Trophoblast cell (in vitro differentiated cells and primary cell): Measurements from ENCODE around the gene MPIG6B.

Source experiments
- DNase-seq, 2 donors: peaks; one replicate each; pipeline ENCODE4 v3.0.0-alpha.2; 2016
- H2AFZ ChIP-seq: 2 replicates; pipeline ENCODE4 v1.6.1; 2013; ENCODE audit warnings: low read length, moderate library complexity, mild to moderate bottlenecking; ENCODE audit not compliant: insufficient read depth, poor library complexity
- H2AK5ac ChIP-seq: 2 replicates; pipeline ENCODE4 v1.6.1; 2013; ENCODE audit warnings: mild to moderate bottlenecking, low read length
- H2BK120ac ChIP-seq: 2 replicates; pipeline ENCODE4 v1.6.1; 2013; ENCODE audit warnings: low read length, mild to moderate bottlenecking, moderate library complexity; ENCODE audit not compliant: insufficient read depth, poor library complexity
- H2BK12ac ChIP-seq: 2 replicates; pipeline ENCODE4 v1.6.1; 2013; ENCODE audit warnings: mild to moderate bottlenecking, low read length, moderate library complexity
- H2BK5ac ChIP-seq: 2 replicates; pipeline ENCODE4 v1.6.1; 2013; ENCODE audit warnings: low read length, low read depth, moderate library complexity, mild to moderate bottlenecking; ENCODE audit not compliant: poor library complexity
- H3K14ac ChIP-seq: 2 replicates; pipeline ENCODE4 v1.6.1; 2013; ENCODE audit warnings: mild to moderate bottlenecking, low read length
- H3K18ac ChIP-seq: 2 replicates; pipeline ENCODE4 v1.6.1; 2013; ENCODE audit warnings: mild to moderate bottlenecking, low read length
- H3K23ac ChIP-seq: 2 replicates; pipeline ENCODE4 v1.6.1; 2013; ENCODE audit warnings: low read length
- H3K27ac ChIP-seq: 2 replicates; pipeline ENCODE4 v1.5.1; 2013; ENCODE audit warnings: low read depth, mild to moderate bottlenecking, inconsistent platforms, low read length, moderate library complexity
- H3K27me3 ChIP-seq: 2 replicates; pipeline ENCODE4 v1.6.1; 2013; ENCODE audit warnings: inconsistent platforms, mild to moderate bottlenecking, low read length, moderate library complexity; ENCODE audit not compliant: insufficient read depth
- H3K36me3 ChIP-seq, 2 experiments: 1 replicate in 1 of 2; 2 replicates in 1 of 2; pipeline ENCODE4 v1.6.1; 2013; ENCODE audit warnings: low read length in 2 of 2, mild to moderate bottlenecking in 2 of 2, moderate library complexity in 1 of 2; ENCODE audit not compliant: insufficient read depth in 2 of 2, control insufficient read depth in 1 of 2
- H3K4ac ChIP-seq: 2 replicates; pipeline ENCODE4 v1.6.1; 2013; ENCODE audit warnings: low read depth, mild to moderate bottlenecking, low read length, moderate library complexity
- H3K4me1 ChIP-seq, 2 experiments: 1 replicate in 1 of 2; 2 replicates in 1 of 2; pipeline ENCODE4 v1.6.1; 2013; ENCODE audit warnings: low read length in 2 of 2, mild to moderate bottlenecking in 2 of 2, moderate library complexity in 1 of 2; ENCODE audit not compliant: insufficient read depth in 2 of 2, control insufficient read depth in 1 of 2
- H3K4me2 ChIP-seq: 2 replicates; pipeline ENCODE4 v1.6.1; 2013; ENCODE audit warnings: inconsistent platforms, mild to moderate bottlenecking, low read length, moderate library complexity
- H3K4me3 ChIP-seq: 2 replicates; pipeline ENCODE4 v1.5.1; 2013; ENCODE audit warnings: mild to moderate bottlenecking, low read depth, low read length, inconsistent platforms
- H3K79me1 ChIP-seq: one replicate; pipeline ENCODE4 v1.6.1; 2013; ENCODE audit warnings: low read length
- H3K79me2 ChIP-seq: 2 replicates; pipeline ENCODE4 v1.6.1; 2013; ENCODE audit warnings: low read length, mild to moderate bottlenecking; ENCODE audit not compliant: control insufficient read depth, insufficient read depth, poor library complexity
- H3K9ac ChIP-seq: 2 replicates; pipeline ENCODE4 v1.6.1; 2013; ENCODE audit warnings: mild to moderate bottlenecking, low read length
- H3K9me3 ChIP-seq: 2 replicates; pipeline ENCODE4 v1.6.1; 2013; ENCODE audit warnings: low read depth, mild to moderate bottlenecking, control low read depth, inconsistent platforms, low read length; ENCODE audit not compliant: insufficient read depth
- H4K12ac ChIP-seq: 2 replicates; pipeline ENCODE4 v1.6.1; 2013; ENCODE audit warnings: low read depth, mild to moderate bottlenecking, low read length, moderate library complexity
- H4K8ac ChIP-seq: 2 replicates; pipeline ENCODE4 v1.6.1; 2013; ENCODE audit warnings: low read depth, mild to moderate bottlenecking, low read length, moderate library complexity
- H4K91ac ChIP-seq: one replicate; pipeline ENCODE4 v1.6.1; 2013; ENCODE audit warnings: low read depth, mild to moderate bottlenecking, low read length, moderate library complexity
- WGBS: extraction: QIAGEN DNeasy Blood & Tissue Kit; methylation state at CpG from one replicate; pipeline ENCODE4 v1.1.7; 2013; ENCODE audit warnings: missing lambda C conversion rate; ENCODE audit not compliant: insufficient read length, insufficient coverage; ENCODE audit errors: extremely low coverage; 5-methylcytosine and 5-hydroxymethylcytosine counted together

The MPIG6B gene

GRCh38 chr6:31728767-31729514 lies 5.8 kb downstream of the MPIG6B start, which contains the start of gene DDAH2:
Gene DDAH2, minus strand, starts transcription at chr6:31729299. Its CDS starts 138 bp downstream, at chr6:31729161.
- Histone ChIP-seq H2BK12ac (peak within 1 kb of the TSS; percentile 19), H2BK120ac (peak within 1 kb of the TSS; percentile 96), H3K27me3 (no peaks in the 10 kb centered on the region), H2BK5ac (peak within 1 kb of the TSS; percentile 97), H3K9ac (peak within 1 kb of the TSS; percentile 93), H3K4me1 (peaks cover 7 to 9% of the 10 kb centered on the region in 2 experiments), H3K4me3 (peak within 1 kb of the TSS; percentile 91), H3K18ac (peak within 1 kb of the TSS; percentile 98), H2AFZ (peak within 1 kb of the TSS; percentile 96), H4K8ac (peak within 1 kb of the TSS; percentile 98), H4K91ac (peak within 1 kb of the TSS; percentile 99), H3K4ac (peak within 1 kb of the TSS; percentile 93), H3K4me2 (peak within 1 kb of the TSS; percentile 65), H3K27ac (peak within 1 kb of the TSS; percentile 95), H3K23ac (no peak within 1 kb of the TSS), H2AK5ac (peak within 1 kb of the TSS; percentile 95), H3K36me3 (peaks cover 41 to 62% of the 10 kb centered on the region in 2 experiments), H3K9me3 (no peaks in the 10 kb centered on the region), H4K12ac (peak within 1 kb of the TSS; percentile 89), H3K79me2 (peaks cover 6% of the 10 kb centered on the region), H3K79me1 (peaks cover 7% of the 10 kb centered on the region), H3K14ac (peak within 1 kb of the TSS; percentile 98)
- WGBS: no CpG with 5 or more reads among the region's 36 CpGs
- DNase-seq: peak in 1 of 2 donors; percentile 65

- WGBS: no CpG with 5 or more reads among the region's 29 CpGs
- Histone ChIP-seq H2AK5ac (peak overlapping the region; percentile 95), H3K9ac (peak overlapping the region; percentile 93), H3K27ac (peak overlapping the region; percentile 95), H3K79me1 (peaks cover 10% of the 10 kb centered on the region), H3K4me2 (peak overlapping the region; percentile 65), H3K4me3 (peak overlapping the region; percentile 91), H2BK12ac (no peak overlapping the region), H3K14ac (peak overlapping the region; percentile 98), H3K18ac (peak overlapping the region; percentile 98), H3K27me3 (no peaks in the 10 kb centered on the region), H4K91ac (peak overlapping the region; percentile 99), H3K79me2 (peaks cover 11% of the 10 kb centered on the region), H4K12ac (peak overlapping the region; percentile 89), H2BK120ac (peak overlapping the region; percentile 96), H3K4ac (peak overlapping the region; percentile 93), H2AFZ (peak overlapping the region; percentile 96), H4K8ac (peak overlapping the region; percentile 98), H3K23ac (no peak overlapping the region), H3K4me1 (peaks cover 13 to 14% of the 10 kb centered on the region in 2 experiments), H2BK5ac (peak overlapping the region; percentile 97), H3K36me3 (peaks cover 45 to 66% of the 10 kb centered on the region in 2 experiments), H3K9me3 (no peaks in the 10 kb centered on the region)
- DNase-seq: peak; percentile 77 to 85
Observed at GRCh38 chr6:31729515-31729978, 6.4 kb downstream of the MPIG6B start.

DNA sequence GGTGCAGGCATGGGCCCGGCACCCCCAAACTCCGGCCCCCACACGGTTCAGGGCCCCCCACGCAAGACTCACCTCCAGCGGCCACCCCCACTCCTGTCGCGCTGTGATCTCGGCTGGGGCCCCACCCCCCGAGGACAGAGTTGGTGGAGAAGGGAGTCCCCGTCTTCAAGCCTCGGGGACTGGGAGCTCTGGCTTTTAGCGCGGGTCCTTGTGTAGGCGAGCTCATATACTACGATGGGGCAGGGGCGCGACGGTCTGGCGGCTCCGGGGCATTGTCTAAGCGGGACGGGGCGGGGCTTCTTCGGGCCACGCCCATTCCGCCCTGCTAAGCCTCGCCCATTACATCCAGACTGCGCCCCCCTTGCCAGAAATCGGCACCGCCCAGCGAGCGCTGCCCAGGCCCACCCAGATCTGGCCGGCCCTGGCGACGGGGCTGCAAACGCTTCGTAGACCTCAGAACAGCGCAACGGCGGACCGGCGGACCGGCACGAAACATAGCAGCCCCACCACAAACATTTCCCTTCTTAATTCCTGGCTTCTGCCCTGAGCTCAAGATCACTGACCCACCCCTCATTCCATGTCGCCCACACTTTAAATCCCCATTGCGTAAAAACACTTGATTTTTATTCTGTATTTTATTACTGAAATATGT lies 6.9 kb downstream of the MPIG6B start:
- peak; percentile 65 to 77 for DNase-seq
- peak overlapping the region; percentile 98 for H3K14ac ChIP-seq
- peak overlapping the region; percentile 95 for H2AK5ac ChIP-seq
- no CpG with 5 or more reads among the region's 46 CpGs for WGBS
- H3K9ac ChIP-seq: peak overlapping the region; percentile 93
- H3K79me2 ChIP-seq: peaks cover 16% of the 10 kb centered on the region
- H3K4me1 ChIP-seq: peaks cover 14% of the 10 kb centered on the region in 2 experiments
- no peaks in the 10 kb centered on the region for H3K9me3 ChIP-seq
- H3K79me1 ChIP-seq: peaks cover 15% of the 10 kb centered on the region
- H2BK5ac ChIP-seq: peak overlapping the region; percentile 97
- no peak overlapping the region for H2BK12ac ChIP-seq
- H3K36me3 ChIP-seq: peaks cover 45 to 64% of the 10 kb centered on the region in 2 experiments
- H3K18ac ChIP-seq: peak overlapping the region; percentile 98
- peak overlapping the region; percentile 65 for H3K4me2 ChIP-seq
- H4K8ac ChIP-seq: peak overlapping the region; percentile 98
- peak overlapping the region; percentile 96 for H2BK120ac ChIP-seq
- H4K12ac ChIP-seq: peak overlapping the region; percentile 89
- H4K91ac ChIP-seq: peak overlapping the region; percentile 99
- H3K27me3 ChIP-seq: no peaks in the 10 kb centered on the region
- H3K4ac ChIP-seq: peak overlapping the region; percentile 93
- peak overlapping the region; percentile 91 for H3K4me3 ChIP-seq
- H2AFZ ChIP-seq: peak overlapping the region; percentile 96
- H3K23ac ChIP-seq: no peak overlapping the region
- peak overlapping the region; percentile 95 for H3K27ac ChIP-seq

DNA sequence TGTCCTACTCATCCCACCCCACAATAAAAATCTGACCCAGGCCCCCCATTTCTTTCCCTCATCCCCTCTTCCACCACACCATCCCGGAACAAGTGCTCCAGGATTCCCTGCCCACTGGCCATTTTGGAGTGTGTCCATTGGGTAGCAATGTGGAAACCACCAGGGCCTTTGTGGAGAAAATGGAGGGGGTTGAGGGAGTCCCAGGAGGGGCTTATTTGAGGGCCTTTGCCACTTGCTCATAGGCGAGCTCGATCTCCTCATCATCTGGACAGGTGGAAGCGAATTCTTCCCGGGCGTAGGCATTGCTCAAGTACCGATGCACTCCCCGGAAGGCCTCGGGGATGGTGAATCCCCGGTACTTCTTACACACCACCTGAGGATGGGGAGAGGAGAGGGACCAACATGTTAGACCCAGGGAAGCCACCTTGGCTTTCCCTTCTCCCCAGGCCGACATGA lies 7.5 kb downstream of the MPIG6B start:
- Histone ChIP-seq H3K27ac (peak overlapping the region; percentile 95), H3K9ac (no peak overlapping the region), H2BK120ac (no peak overlapping the region), H4K12ac (no peak overlapping the region), H3K36me3 (peaks cover 45 to 63% of the 10 kb centered on the region in 2 experiments), H3K4me1 (peaks cover 14% of the 10 kb centered on the region in 2 experiments), H2AK5ac (no peak overlapping the region), H3K18ac (no peak overlapping the region), H3K9me3 (no peaks in the 10 kb centered on the region), H4K8ac (no peak overlapping the region), H3K4me3 (no peak overlapping the region), H2BK5ac (no peak overlapping the region), H3K23ac (no peak overlapping the region), H3K4me2 (peak overlapping the region; percentile 43), H2AFZ (no peak overlapping the region), H3K79me2 (peaks cover 22% of the 10 kb centered on the region), H3K4ac (no peak overlapping the region), H2BK12ac (no peak overlapping the region), H3K27me3 (no peaks in the 10 kb centered on the region), H3K79me1 (peaks cover 20% of the 10 kb centered on the region), H3K14ac (no peak overlapping the region), H4K91ac (no peak overlapping the region)
- peak in 1 of 2 donors; percentile 23 for DNase-seq
- WGBS: no CpG with 5 or more reads among the region's 11 CpGs
